Transverse colon (tissue), 4 donors: Measurements from ENCODE around the gene MED31.

Experiments used
- CTCF ChIP-seq, 5 experiments: fragments of 200-600 bp in 3 of 5; fragments of 450-650 bp in 2 of 5; sonication (generic) in 3 of 5; IDR thresholded peaks; 1 replicate in 2 of 5; 2 replicates in 3 of 5; pipeline ENCODE4 v1.5.1; 2016 to 2017; ENCODE audit warnings: antibody characterized with exemption in 5 of 5, inconsistent platforms in 3 of 5, mild to moderate bottlenecking in 2 of 5, moderate library complexity in 1 of 5
- EP300 ChIP-seq: sonication (generic); formaldehyde crosslinking; IDR thresholded peaks from one replicate; pipeline ENCODE4 v1.6.1; 2017; ENCODE audit warnings: antibody characterized with exemption, low read depth
- POLR2A ChIP-seq: fragments of 450-650 bp; IDR thresholded peaks from one replicate; pipeline ENCODE4 v1.6.1; 2016; ENCODE audit warnings: antibody characterized with exemption, mild to moderate bottlenecking, moderate library complexity
- POLR2AphosphoS5 ChIP-seq, 3 donors: sonication (generic); formaldehyde crosslinking; IDR thresholded peaks; one replicate each; pipeline ENCODE4 v1.6.1; 2016; ENCODE audit warnings: antibody characterized with exemption in 3 of 3

GRCh38 chr17:6677158-6677831, 25.9 kb upstream of the MED31 start:
- TF ChIP-seq CTCF (IDR thresholded peaks at IDR 0.05) = no peak
- no peak for TF ChIP-seq EP300
- TF ChIP-seq POLR2AphosphoS5 (IDR thresholded peaks at IDR 0.05) = no peak
- TF ChIP-seq POLR2A = no peak
